Gastrocnemius medialis (tissue), 4 donors: Measurements from ENCODE around the gene AFG3L2.

Source experiments
- POLR2A ChIP-seq, 2 donors: fragments of 450-650 bp; IDR thresholded peaks; one replicate each; pipeline ENCODE4 v1.6.1; 2017; ENCODE audit warnings: antibody characterized with exemption in 2 of 2, mild to moderate bottlenecking in 2 of 2, moderate library complexity in 2 of 2
- TF ChIP-seq, protein P1 (sequence below), 5 experiments: fragments of 450-650 bp in 3 of 5; fragments of 200-600 bp in 2 of 5; sonication (generic) in 2 of 5; IDR thresholded peaks in 4 of 5; conservative IDR thresholded peaks in 1 of 5; 1 replicate in 4 of 5; 2 replicates in 1 of 5; pipeline ENCODE4 v1.5.1; 2016 to 2019; ENCODE audit warnings: antibody characterized with exemption in 5 of 5, mild to moderate bottlenecking in 3 of 5, moderate library complexity in 3 of 5

- TF ChIP-seq POLR2A (IDR thresholded peaks at IDR 0.05), result no peak
- TF ChIP-seq, protein P1, sequence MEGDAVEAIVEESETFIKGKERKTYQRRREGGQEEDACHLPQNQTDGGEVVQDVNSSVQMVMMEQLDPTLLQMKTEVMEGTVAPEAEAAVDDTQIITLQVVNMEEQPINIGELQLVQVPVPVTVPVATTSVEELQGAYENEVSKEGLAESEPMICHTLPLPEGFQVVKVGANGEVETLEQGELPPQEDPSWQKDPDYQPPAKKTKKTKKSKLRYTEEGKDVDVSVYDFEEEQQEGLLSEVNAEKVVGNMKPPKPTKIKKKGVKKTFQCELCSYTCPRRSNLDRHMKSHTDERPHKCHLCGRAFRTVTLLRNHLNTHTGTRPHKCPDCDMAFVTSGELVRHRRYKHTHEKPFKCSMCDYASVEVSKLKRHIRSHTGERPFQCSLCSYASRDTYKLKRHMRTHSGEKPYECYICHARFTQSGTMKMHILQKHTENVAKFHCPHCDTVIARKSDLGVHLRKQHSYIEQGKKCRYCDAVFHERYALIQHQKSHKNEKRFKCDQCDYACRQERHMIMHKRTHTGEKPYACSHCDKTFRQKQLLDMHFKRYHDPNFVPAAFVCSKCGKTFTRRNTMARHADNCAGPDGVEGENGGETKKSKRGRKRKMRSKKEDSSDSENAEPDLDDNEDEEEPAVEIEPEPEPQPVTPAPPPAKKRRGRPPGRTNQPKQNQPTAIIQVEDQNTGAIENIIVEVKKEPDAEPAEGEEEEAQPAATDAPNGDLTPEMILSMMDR (IDR thresholded peaks at IDR 0.05 in 4 of 5, conservative IDR thresholded peaks at IDR 0.05 in 1 of 5), result no peak
Measured at GRCh38 chr18:12290086-12290485, 86.9 kb downstream of the AFG3L2 start.
